Mucosa of stomach (tissue), 1 donor: ENCODE measurements around the gene TUT1.

Experiments used
- H3K27me3 ChIP-seq: one replicate; pipeline ENCODE4 v1.7.0; 2013; ENCODE audit warnings: mild to moderate bottlenecking, low read length; ENCODE audit not compliant: control insufficient read depth, insufficient read depth
- H3K36me3 ChIP-seq: one replicate; pipeline ENCODE4 v1.7.0; 2013; ENCODE audit warnings: low read length; ENCODE audit not compliant: control insufficient read depth, insufficient read depth
- H3K4me1 ChIP-seq: one replicate; pipeline ENCODE4 v1.7.0; 2013; ENCODE audit warnings: mild to moderate bottlenecking, low read length; ENCODE audit not compliant: control insufficient read depth, insufficient read depth
- H3K4me3 ChIP-seq: one replicate; pipeline ENCODE4 v1.7.0; 2013; ENCODE audit warnings: low read length
- H3K9ac ChIP-seq: one replicate; pipeline ENCODE4 v1.7.0; 2013; ENCODE audit warnings: mild to moderate bottlenecking, low read length, moderate library complexity
- H3K9me3 ChIP-seq: one replicate; pipeline ENCODE4 v1.7.0; 2013; ENCODE audit warnings: mild to moderate bottlenecking, low read length, moderate library complexity; ENCODE audit not compliant: control insufficient read depth
- donor health status: Pancreatic carcinoma.

TUT1 gene

GRCh38 chr11:62611705-62612365 is 20.5 kb upstream of the TUT1 start:
- Histone ChIP-seq H3K36me3 (no peaks in the 10 kb centered on the region), H3K4me1 (peaks cover 32% of the 10 kb centered on the region), H3K9me3 (no peaks in the 10 kb centered on the region), H3K4me3 (peak overlapping the region; percentile 73), H3K27me3 (no peaks in the 10 kb centered on the region), H3K9ac (peak overlapping the region; percentile 86)

GRCh38 chr11:62610814-62611704 is 19.7 kb upstream of the TUT1 start:
- Histone ChIP-seq H3K4me3 (no peak overlapping the region), H3K4me1 (peaks cover 32% of the 10 kb centered on the region), H3K9ac (peak overlapping the region; percentile 86), H3K27me3 (no peaks in the 10 kb centered on the region), H3K9me3 (no peaks in the 10 kb centered on the region), H3K36me3 (no peaks in the 10 kb centered on the region)

GRCh38 chr11:62610403-62610802 is 19.1 kb upstream of the TUT1 start:
- H3K9ac ChIP-seq = no peak overlapping the region
- H3K4me3 ChIP-seq = no peak overlapping the region
- no peaks in the 10 kb centered on the region for H3K9me3 ChIP-seq
- H3K4me1 ChIP-seq = peaks cover 32% of the 10 kb centered on the region
- no peaks in the 10 kb centered on the region for H3K27me3 ChIP-seq
- H3K36me3 ChIP-seq = no peaks in the 10 kb centered on the region

- Histone ChIP-seq H3K4me3 (no peak overlapping the region), H3K27me3 (no peaks in the 10 kb centered on the region), H3K9ac (no peak overlapping the region), H3K9me3 (no peaks in the 10 kb centered on the region), H3K4me1 (peaks cover 22% of the 10 kb centered on the region), H3K36me3 (no peaks in the 10 kb centered on the region)
Observed at GRCh38 chr11:62608776-62609175, 17.5 kb upstream of the TUT1 start.

GRCh38 chr11:62607714-62608113 is 16.4 kb upstream of the TUT1 start:
- Histone ChIP-seq H3K27me3 (no peaks in the 10 kb centered on the region), H3K4me1 (peaks cover 18% of the 10 kb centered on the region), H3K36me3 (no peaks in the 10 kb centered on the region), H3K9me3 (no peaks in the 10 kb centered on the region), H3K4me3 (no peak overlapping the region), H3K9ac (no peak overlapping the region)

- H3K4me3 ChIP-seq = no peak overlapping the region
- no peaks in the 10 kb centered on the region for H3K9me3 ChIP-seq
- peaks cover 8% of the 10 kb centered on the region for H3K4me1 ChIP-seq
- H3K9ac ChIP-seq = no peak overlapping the region
- no peaks in the 10 kb centered on the region for H3K27me3 ChIP-seq
- no peaks in the 10 kb centered on the region for H3K36me3 ChIP-seq
Observed at GRCh38 chr11:62605902-62606301, 14.6 kb upstream of the TUT1 start.

- Histone ChIP-seq H3K9me3 (no peaks in the 10 kb centered on the region), H3K4me3 (no peak overlapping the region), H3K27me3 (no peaks in the 10 kb centered on the region), H3K9ac (no peak overlapping the region), H3K36me3 (no peaks in the 10 kb centered on the region), H3K4me1 (peaks cover 6% of the 10 kb centered on the region)
Observed at GRCh38 chr11:62605467-62605866, 14.1 kb upstream of the TUT1 start.

- Histone ChIP-seq H3K9ac (no peak overlapping the region), H3K36me3 (no peaks in the 10 kb centered on the region), H3K4me1 (peaks cover 15% of the 10 kb centered on the region)
Observed at GRCh38 chr11:62604460-62605120, 13.3 kb upstream of the TUT1 start.

GRCh38 chr11:62603776-62604299 is 12.5 kb upstream of the TUT1 start:
- Histone ChIP-seq H3K4me1 (peaks cover 22% of the 10 kb centered on the region), H3K9ac (no peak overlapping the region), H3K27me3 (no peaks in the 10 kb centered on the region), H3K9me3 (no peaks in the 10 kb centered on the region), H3K36me3 (no peaks in the 10 kb centered on the region), H3K4me3 (no peak overlapping the region)

More at GRCh38 chr11:62604460-62605120, 13.3 kb upstream of the TUT1 start:
- Histone ChIP-seq H3K27me3 (no peaks in the 10 kb centered on the region), H3K9me3 (no peaks in the 10 kb centered on the region), H3K4me3 (no peak overlapping the region)

GRCh38 chr11:62603072-62603408 is 11.7 kb upstream of the TUT1 start:
- H3K9ac ChIP-seq = peak overlapping the region; percentile 86
- H3K4me1 ChIP-seq = peaks cover 24% of the 10 kb centered on the region
- no peaks in the 10 kb centered on the region for H3K9me3 ChIP-seq
- H3K36me3 ChIP-seq = peaks cover 3% of the 10 kb centered on the region
- no peak overlapping the region for H3K4me3 ChIP-seq
- no peaks in the 10 kb centered on the region for H3K27me3 ChIP-seq

GRCh38 chr11:62602141-62603071 is 11.1 kb upstream of the TUT1 start:
- peaks cover 9% of the 10 kb centered on the region for H3K36me3 ChIP-seq

More at GRCh38 chr11:62602141-62603071, 11.1 kb upstream of the TUT1 start:
- peaks cover 24% of the 10 kb centered on the region for H3K4me1 ChIP-seq
- no peaks in the 10 kb centered on the region for H3K9me3 ChIP-seq
- H3K27me3 ChIP-seq = no peaks in the 10 kb centered on the region
- H3K4me3 ChIP-seq = peak overlapping the region; percentile 77
- H3K9ac ChIP-seq = peak overlapping the region; percentile 86
